Spinal cord (tissue), 10 donors: Measurements from ENCODE around the gene P2RY8. TPM values are rescaled to one million over a fixed set of nuclear protein-coding genes. Genes with fewer than 3 reads are reported as not detected.
"Not testable (repeated sequence)": the region's sequence is repeated elsewhere in the genome, so short reads cannot be mapped to it uniquely, and the experiment has no call there.

Experiments
- DNase-seq, 6 donors: peaks; one replicate each; pipeline versions ENCODE4 v3.0.0 to v3.0.0-alpha.2; 2013 to 2015; ENCODE audit warnings: low spot score in 6 of 6, low read depth in 4 of 6
- H3K27ac ChIP-seq: one replicate; pipeline ENCODE4 v1.5.1; 2013; ENCODE audit warnings: low read depth, low read length, control low read depth
- H3K27me3 ChIP-seq: one replicate; pipeline ENCODE4 v1.6.1; 2013; ENCODE audit warnings: low read length; ENCODE audit not compliant: control insufficient read depth, insufficient read depth
- H3K36me3 ChIP-seq: one replicate; pipeline ENCODE4 v1.6.1; 2013; ENCODE audit warnings: low read length; ENCODE audit not compliant: control insufficient read depth, insufficient read depth
- H3K4me1 ChIP-seq: one replicate; pipeline ENCODE4 v1.6.1; 2013; ENCODE audit warnings: low read length; ENCODE audit not compliant: control insufficient read depth, insufficient read depth
- H3K4me3 ChIP-seq: one replicate; pipeline ENCODE4 v1.5.1; 2013; ENCODE audit warnings: low read depth, low read length, control low read depth
- H3K9me3 ChIP-seq: one replicate; pipeline ENCODE4 v1.6.1; 2013; ENCODE audit warnings: low read length; ENCODE audit not compliant: control insufficient read depth, insufficient read depth
- WGBS: methylation state at CpG from one replicate; pipeline ENCODE4 v1.1.5; 2013; ENCODE audit warnings: missing lambda C conversion rate; ENCODE audit not compliant: insufficient coverage; 5-methylcytosine and 5-hydroxymethylcytosine counted together
- polyA plus RNA-seq, 2 donors: library from polyadenylated mRNA; unstranded; fragments of 120-200 nt; gene quantifications; one replicate each; pipeline ENCODE4 v1.2.1, GENCODE V29; 2013; ENCODE audit not compliant: insufficient read length in 2 of 2
- total RNA-seq, 2 donors: library from RNA; depleted of rRNA in 1 of 2; stranded (reverse); fragments of 120-200 nt in 1 of 2; fragments of >200 nt in 1 of 2; gene quantifications; one replicate each; pipeline versions ENCODE4 v1.2.3 to v1.2.4, GENCODE V29; 2013 to 2014
- donor health status: healthy.

Gene P2RY8
- total and polyA plus RNA-seq, 4 donors: 0.10 to 1.5 (median 0.34) TPM

DNA sequence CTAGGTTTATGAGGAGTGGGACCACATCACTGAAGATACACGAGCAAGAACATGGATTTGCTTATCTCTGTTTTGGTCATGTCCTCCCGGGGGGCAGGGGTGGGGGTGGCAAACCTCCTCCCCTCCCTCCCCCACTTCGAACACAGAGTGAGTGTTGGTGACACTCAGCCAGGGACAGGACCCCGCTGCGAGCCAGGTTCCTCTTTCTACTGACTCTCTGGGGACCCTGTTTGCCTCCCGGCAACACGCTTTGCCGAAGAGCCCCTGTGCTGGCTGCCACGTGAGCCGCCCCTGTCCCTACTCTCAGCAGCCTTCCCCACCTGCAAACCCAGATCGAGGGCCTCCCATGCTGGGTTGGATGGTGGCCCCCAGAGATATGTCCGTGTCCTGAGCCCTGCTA, 34.7 kb downstream of the P2RY8 start:
- H3K9me3 ChIP-seq: no peaks in the 10 kb centered on the region
- no peak overlapping the region for H3K27ac ChIP-seq
- no peaks in the 10 kb centered on the region for H3K36me3 ChIP-seq
- no peaks in the 10 kb centered on the region for H3K27me3 ChIP-seq
- no peak overlapping the region for H3K4me3 ChIP-seq
- 66% methylated on average over 6 of the region's 12 CpGs for WGBS
- H3K4me1 ChIP-seq: no peaks in the 10 kb centered on the region
- no peak for DNase-seq

DNA sequence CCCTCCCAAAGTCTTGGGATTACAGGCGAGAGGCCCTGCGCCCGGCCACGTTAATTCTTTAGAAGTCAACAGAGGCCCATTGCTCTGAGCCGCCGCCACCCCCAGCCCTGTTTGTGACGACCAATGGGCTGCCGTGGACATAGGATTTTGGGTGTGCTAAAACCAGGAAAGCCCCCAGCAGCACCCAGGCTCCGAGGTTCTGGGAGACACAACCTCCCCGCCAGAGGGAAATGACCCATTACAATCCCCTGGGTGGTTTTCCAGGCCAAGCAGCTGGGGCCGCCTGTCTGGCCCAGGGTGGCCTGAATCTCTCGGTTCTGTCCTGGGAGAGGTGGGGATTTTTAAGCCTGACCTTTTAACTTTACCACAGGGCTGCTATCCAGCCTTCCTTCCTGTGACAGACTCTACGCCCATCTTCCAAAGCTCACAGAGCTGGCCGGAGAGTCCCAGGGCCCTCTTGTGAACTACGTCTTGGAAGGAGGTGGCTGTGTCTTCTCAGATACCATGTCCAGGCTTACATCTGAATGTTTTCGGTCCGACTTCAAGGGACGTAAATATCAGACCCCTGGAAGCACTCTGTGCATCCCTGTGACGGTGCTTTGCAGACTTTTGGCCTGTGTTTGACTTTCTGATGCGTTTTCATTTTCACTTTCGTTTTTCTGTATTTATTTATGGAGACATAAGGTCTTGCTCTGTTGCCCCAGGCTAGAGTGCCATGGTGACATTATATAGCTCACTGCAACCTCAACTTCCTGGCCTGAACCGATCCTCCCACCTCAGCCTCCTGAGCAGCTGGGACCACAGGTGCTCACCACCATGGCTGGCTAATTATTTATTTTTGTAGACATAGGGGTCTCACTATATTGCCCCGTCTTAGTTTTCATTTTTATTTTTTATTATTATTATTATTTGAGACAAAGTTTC, 36.0 kb downstream of the P2RY8 start:
- DNase-seq: no peak
- Histone ChIP-seq H3K9me3 (no peaks in the 10 kb centered on the region), H3K36me3 (no peaks in the 10 kb centered on the region), H3K4me1 (no peaks in the 10 kb centered on the region), H3K4me3 (no peak overlapping the region), H3K27me3 (no peaks in the 10 kb centered on the region), H3K27ac (no peak overlapping the region)
- WGBS: 92% methylated on average over 16 of the region's 23 CpGs

DNA sequence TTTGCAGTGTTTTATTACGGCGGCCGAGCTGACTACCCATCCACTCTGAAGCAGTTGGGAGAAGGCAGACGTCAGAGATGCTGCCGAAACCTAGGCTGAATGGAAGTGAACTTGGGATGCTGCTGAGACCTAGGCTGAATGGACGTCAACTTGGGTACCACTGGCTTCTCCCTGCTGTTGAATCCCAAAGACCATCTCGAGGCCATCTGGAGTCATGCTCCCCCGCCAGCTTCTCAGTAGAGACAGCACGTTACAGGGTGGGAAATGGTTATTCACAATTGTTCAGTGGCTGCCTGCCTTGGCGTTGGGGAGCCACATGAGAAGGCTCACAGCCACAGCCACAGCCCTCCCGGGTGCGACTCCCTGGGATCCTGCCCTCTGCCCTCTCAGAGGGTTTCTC, 40.9 kb downstream of the P2RY8 start:
- Histone ChIP-seq H3K27ac (no peak overlapping the region), H3K36me3 (no peaks in the 10 kb centered on the region), H3K9me3 (peaks cover 4% of the 10 kb centered on the region), H3K27me3 (no peaks in the 10 kb centered on the region), H3K4me1 (peaks cover 5% of the 10 kb centered on the region), H3K4me3 (no peak overlapping the region)
- WGBS: 85% methylated on average over 12 of the region's 12 CpGs
- DNase-seq: no peak

DNA sequence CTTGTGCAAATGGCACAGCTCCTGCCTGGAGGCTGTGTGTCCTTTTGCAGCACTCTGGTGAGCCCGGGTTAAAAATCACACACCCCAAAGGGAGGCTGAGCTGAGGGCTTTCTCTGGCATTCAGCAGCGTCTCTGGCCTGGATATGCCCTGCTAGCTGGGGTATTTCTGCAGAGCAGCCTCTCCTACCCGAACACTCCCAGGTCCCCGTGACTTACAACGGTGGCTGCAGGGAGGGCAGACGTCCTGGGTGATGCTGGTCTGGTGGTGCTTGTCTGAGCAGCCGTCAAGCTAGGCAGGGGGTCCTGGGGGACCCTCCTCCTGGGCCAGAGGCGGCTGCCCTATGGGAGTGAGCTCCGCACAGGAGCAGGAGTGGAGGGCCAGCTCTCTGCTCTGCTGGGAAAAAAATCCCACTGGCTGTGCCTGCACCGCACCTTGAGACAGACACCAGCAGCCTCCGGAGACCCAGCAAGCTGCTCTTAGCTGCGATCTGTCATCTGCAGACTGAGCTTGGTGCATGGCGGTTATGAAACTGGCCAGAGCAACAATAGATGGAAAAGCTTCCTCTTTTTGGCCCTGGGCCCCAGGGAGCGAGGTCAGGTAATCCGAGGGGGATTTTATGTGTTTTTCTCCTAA, 43.0 kb downstream of the P2RY8 start:
- H3K36me3 ChIP-seq: no peaks in the 10 kb centered on the region
- H3K4me3 ChIP-seq: no peak overlapping the region
- no peaks in the 10 kb centered on the region for H3K27me3 ChIP-seq
- H3K9me3 ChIP-seq: peaks cover 4% of the 10 kb centered on the region
- 32% methylated on average over 13 of the region's 15 CpGs for WGBS
- DNase-seq: no peak
- peaks cover 5% of the 10 kb centered on the region for H3K4me1 ChIP-seq
- no peak overlapping the region for H3K27ac ChIP-seq

DNA sequence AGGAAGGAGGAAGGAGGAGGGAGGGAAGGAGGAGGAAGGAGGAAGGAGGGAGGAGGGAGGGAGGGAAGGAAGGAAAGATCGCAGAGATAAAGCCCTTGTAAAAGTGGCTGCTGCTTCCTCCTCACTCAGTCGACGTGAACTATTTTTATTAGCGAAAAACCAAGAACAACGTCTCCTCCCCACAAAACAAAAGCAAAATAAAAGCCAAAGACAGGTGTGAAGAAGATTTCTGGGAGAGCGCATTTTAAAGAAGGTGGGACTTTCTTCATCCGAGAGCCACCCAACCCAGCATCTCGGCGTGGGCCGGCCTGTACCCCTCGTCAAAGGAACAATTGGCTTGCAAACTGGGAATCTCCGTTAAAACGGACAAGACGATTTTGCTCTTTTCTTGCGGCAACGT, 43.6 kb downstream of the P2RY8 start:
- Histone ChIP-seq H3K27me3 (no peaks in the 10 kb centered on the region), H3K4me1 (peaks cover 5% of the 10 kb centered on the region), H3K4me3 (no peak overlapping the region), H3K27ac (no peak overlapping the region), H3K9me3 (peaks cover 4% of the 10 kb centered on the region), H3K36me3 (no peaks in the 10 kb centered on the region)
- WGBS: 26% methylated on average over 11 of the region's 16 CpGs
- no peak for DNase-seq

DNA sequence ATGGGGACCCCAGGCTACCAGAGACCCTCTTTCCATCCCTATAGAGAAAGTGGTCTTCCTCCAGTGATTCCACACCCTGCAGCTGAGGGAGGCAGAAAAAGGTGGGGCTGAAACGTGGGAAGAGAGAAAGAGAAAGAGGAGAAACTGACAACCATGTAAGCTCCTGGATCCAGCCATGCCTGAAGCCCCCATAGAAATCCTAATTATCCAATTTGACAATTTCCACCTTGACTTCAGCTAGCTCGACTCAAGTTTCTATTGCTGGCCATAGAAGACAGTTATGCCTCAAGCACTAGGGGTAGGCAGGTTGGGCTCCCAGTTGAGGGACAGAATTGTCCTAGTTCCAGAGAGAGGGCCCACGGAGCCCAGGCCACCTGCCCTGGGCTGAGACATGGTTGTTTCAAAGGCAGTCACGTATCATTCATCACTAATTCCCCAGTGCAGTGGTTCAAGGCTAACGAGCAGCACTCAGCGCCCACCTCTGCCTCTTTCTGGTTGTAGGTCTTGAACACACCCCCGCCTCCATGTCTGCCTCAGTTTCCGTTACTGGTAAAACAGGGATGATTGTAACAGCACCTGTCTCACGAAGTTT, 44.5 kb downstream of the P2RY8 start:
- peaks cover 5% of the 10 kb centered on the region for H3K4me1 ChIP-seq
- H3K9me3 ChIP-seq: peaks cover 4% of the 10 kb centered on the region
- H3K27me3 ChIP-seq: no peaks in the 10 kb centered on the region
- no peak for DNase-seq
- H3K27ac ChIP-seq: no peak overlapping the region
- 94% methylated on average over 7 of the region's 9 CpGs for WGBS
- H3K4me3 ChIP-seq: no peak overlapping the region
- no peaks in the 10 kb centered on the region for H3K36me3 ChIP-seq

DNA sequence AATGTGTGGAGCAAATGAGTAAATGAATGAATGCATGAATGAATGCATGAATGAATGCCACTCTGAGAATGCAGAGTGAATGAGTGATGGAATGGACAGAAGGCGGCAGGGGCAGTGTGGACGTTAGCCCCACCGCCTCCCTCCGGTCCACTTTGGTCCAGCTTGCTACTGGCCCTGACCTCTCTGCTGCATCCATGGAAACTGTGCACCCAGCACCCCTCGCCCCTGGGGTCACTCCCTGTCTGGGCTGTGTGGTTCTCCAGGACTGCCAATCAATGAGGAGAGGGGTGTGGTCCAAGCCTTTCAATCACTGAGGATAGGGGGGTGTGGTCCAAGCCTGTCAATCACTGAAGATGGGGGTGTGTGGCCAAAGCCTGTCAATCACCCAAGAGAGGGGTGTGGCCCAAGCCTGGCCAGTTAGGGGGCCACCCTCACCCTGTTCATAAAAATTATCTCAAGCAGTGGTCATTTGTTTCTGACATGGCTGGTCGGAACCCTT, 45.1 kb downstream of the P2RY8 start:
- Histone ChIP-seq H3K9me3 (peaks cover 4% of the 10 kb centered on the region), H3K27ac (no peak overlapping the region), H3K36me3 (no peaks in the 10 kb centered on the region), H3K4me3 (no peak overlapping the region), H3K27me3 (no peaks in the 10 kb centered on the region), H3K4me1 (peaks cover 5% of the 10 kb centered on the region)
- 87% methylated on average over 5 of the region's 6 CpGs for WGBS
- no peak for DNase-seq

DNA sequence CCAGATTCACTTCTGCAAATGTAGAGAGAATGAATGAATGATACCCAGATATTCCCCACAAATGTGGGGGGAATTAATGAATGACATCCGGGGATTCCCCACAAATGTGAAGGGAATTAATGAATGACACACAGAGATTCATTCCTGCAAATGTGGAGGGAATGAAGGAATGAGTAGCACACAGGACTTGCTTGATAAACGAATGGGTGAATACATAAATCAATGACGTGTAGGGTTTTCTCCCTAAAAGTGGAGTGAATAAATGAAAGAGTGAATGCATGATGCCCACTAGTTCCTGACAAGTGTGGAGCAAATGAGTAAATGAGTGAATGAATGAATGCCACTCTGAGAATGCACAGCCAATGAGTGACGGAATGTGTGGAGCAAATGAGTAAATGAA, 45.7 kb downstream of the P2RY8 start:
- H3K9me3 ChIP-seq, H3K36me3 ChIP-seq, H3K4me1 ChIP-seq, H3K4me3 ChIP-seq, DNase-seq, H3K27ac ChIP-seq, H3K27me3 ChIP-seq: not testable (repeated sequence)
- 99% methylated on average over 4 of the region's 4 CpGs for WGBS

DNA sequence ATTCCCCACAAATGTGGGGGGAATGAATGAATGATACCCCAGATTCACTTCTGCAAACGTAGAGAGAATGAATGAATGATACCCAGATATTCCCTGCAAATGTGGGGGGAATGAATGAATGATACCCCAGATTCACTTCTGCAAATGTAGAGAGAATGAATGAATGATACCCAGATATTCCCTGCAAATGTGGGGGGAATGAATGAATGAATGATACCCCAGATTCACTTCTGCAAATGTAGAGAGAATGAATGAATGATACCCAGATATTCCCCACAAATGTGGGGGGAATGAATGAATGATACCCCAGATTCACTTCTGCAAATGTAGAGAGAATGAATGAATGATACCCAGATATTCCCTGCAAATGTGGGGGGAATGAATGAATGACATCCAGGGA, 46.3 kb downstream of the P2RY8 start:
- H3K9me3 ChIP-seq, H3K4me1 ChIP-seq, H3K27me3 ChIP-seq, DNase-seq, H3K36me3 ChIP-seq, H3K4me3 ChIP-seq, H3K27ac ChIP-seq: not testable (repeated sequence)
- WGBS: no CpG with 5 or more reads among the region's 1 CpG
